UCSD-AML1 (cell line): Measurements from ENCODE around the gene SPDEF.

Source experiments
- DNase-seq: peaks from one replicate; lab custom pipeline; 2025; ENCODE audit not compliant: unreplicated experiment; lab: John Stamatoyannopoulos, UW

SPDEF gene

GRCh38 chr6:34516391-34517324 lies 39.5 kb downstream of the SPDEF start:
- DNase-seq, result no peak

- no peak for DNase-seq
Observed at GRCh38 chr6:34515473-34516387, 40.4 kb downstream of the SPDEF start.

- DNase-seq, result no peak
Observed at GRCh38 chr6:34514593-34515472, 41.3 kb downstream of the SPDEF start.

- DNase-seq, result no peak
Observed at GRCh38 chr6:34514112-34514511, 42.0 kb downstream of the SPDEF start.

GRCh38 chr6:34513646-34514045 lies 42.5 kb downstream of the SPDEF start:
- no peak for DNase-seq

- DNase-seq, result no peak
Observed at GRCh38 chr6:34512738-34513115, 43.4 kb downstream of the SPDEF start.

GRCh38 chr6:34511915-34512737 lies 44.0 kb downstream of the SPDEF start:
- no peak for DNase-seq

GRCh38 chr6:34511214-34511914 lies 44.8 kb downstream of the SPDEF start:
- no peak for DNase-seq

GRCh38 chr6:34510299-34510698 lies 45.8 kb downstream of the SPDEF start:
- no peak for DNase-seq

GRCh38 chr6:34509782-34510181 lies 46.3 kb downstream of the SPDEF start:
- DNase-seq, result no peak

- no peak for DNase-seq
Observed at GRCh38 chr6:34508425-34508824, 47.7 kb downstream of the SPDEF start.

- DNase-seq, result no peak
Observed at GRCh38 chr6:34506718-34507117, 49.4 kb downstream of the SPDEF start.

- no peak for DNase-seq
Observed at GRCh38 chr6:34497411-34497810, 58.7 kb downstream of the SPDEF start.

- DNase-seq, result no peak
Observed at GRCh38 chr6:34496103-34496685, 59.9 kb downstream of the SPDEF start.

GRCh38 chr6:34494973-34495372 lies 61.2 kb downstream of the SPDEF start:
- no peak for DNase-seq

- DNase-seq, result no peak
Observed at GRCh38 chr6:34493344-34493743, 62.8 kb downstream of the SPDEF start.

- no peak for DNase-seq
Observed at GRCh38 chr6:34491091-34491430, 65.1 kb downstream of the SPDEF start.

- DNase-seq, result no peak
Observed at GRCh38 chr6:34490390-34491090, 65.6 kb downstream of the SPDEF start.
